Stimulated activated CD4-positive, alpha-beta T cell treated with anti-CD3 and anti-CD28 coated beads, Interleukin-4, amount 100 ng/mL, for 48 hours (primary cell): ENCODE data around the gene STAMBP.
"Not testable (repeated sequence)": the region's sequence is repeated elsewhere in the genome, so short reads cannot be mapped to it uniquely, and the experiment has no call there.

ENCODE experiments used
- DNase-seq, 2 donors: peaks; one replicate each; pipeline ENCODE4 v3.0.0-alpha.2; 2020; ENCODE audit warnings: low read depth in 2 of 2

Gene STAMBP

DNA sequence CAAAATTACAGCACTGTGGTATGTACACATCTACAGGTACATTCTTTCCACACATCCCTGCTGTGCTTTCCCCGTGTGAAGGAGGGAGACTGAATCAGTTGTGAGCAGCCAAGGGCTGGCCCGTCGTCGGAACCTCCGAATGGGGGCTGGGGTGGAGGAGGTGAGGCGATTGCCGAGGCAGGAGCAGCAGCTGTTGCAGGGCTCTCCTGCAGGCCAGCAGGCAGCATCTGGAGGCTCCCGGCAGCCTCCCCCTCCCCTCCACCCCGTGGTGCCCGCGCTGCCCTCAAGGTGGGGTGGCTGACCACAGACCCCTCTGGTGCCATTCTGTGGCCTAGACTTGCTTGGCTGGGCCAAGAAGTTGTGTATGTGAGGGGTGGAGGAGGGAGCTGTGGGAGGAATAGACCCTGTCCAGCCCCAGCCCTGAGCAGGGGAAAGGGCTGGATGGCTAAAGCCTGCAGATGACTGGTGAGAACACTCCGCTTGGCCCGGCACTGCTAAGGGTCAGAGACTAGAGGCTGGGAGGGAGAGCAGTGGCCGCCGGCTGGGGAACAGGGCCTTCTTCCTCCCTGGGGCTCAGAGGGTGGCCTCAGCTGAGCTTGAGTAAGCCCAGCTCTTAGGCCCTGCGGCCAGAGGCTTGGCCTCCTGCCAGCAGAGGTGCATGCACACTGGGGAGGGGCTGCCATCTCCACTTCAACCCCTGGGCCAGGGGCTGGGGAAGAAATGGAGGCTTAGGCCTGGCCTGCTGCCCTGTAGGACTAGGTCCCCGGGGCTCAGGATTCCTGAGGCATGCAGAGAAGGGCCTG lies 7.6 kb downstream of the STAMBP start:
- DNase-seq, result no peak

GRCh38 chr2:73837847-73838585 lies 9.3 kb downstream of the STAMBP start:
- no peak for DNase-seq

GRCh38 chr2:73838889-73839534 lies 10.3 kb downstream of the STAMBP start:
- DNase-seq, result no peak

DNA sequence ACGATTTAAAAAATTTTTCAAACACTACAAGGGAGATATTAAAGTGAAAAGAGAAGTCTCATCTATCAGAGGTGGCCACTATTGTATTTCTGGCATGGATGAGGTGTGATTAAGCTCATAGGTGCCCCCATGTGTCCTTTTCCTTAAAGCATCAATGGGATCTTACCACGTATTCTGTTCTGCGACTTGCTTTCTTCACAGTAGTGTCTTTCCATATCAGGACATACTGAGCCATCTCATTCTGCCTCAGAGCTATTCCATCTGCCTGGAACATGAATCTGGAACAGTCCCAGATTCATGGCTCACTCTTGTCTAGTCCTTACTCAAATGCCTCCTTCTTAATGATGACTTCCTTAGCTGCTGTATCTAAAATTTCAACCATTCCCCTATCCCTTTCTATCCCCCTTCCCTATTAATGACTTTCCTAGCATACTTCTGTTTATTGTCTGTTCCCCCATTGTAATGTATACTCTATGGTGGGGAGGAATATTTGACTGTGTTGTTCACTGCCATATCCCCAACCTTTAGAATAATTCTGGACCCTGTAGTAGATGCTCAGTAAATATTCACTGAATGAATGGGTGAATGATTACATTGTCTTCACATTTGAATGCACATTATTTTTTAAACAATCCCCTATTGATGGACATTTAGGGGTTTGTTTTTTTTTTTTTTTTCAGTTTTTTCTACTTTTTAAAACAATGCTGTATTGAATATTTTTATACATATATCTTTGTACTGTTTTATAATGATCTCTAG lies 11.1 kb downstream of the STAMBP start:
- no peak for DNase-seq

- DNase-seq, result no peak
Measured at GRCh38 chr2:73841912-73842738, 13.4 kb downstream of the STAMBP start.

DNA sequence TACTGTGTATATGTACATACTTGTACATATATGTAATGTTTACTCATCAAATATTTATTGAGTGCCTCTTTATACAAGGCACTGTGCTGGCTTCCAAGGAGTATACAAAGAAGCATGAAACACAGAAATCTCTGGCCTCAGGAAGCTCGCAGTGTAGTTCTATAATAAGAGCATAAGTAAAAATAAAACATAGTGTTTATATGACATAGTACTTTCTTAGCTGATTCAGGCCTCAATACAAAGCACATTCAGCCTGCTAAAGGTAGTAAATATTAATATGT lies 13.9 kb downstream of the STAMBP start:
- DNase-seq, result no peak

DNA sequence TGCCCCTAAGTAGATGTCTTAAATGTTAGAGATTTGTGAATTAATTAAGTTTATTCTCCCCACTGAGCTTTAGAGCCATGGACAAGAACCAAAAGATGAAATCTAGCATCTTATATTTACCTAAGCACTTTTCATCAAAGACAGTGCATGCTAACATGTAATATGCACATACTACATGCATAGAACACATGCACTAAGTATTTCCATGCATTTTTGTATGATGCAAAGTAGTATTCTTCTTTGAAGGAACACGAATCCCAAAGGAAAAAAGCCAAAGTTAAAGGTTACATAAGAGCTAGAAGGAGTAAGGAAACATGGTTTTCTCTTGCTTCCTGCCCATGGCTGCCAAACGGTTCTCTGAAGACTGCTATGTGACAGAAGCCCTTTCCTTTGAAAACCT lies 15.3 kb downstream of the STAMBP start:
- no peak for DNase-seq

DNA sequence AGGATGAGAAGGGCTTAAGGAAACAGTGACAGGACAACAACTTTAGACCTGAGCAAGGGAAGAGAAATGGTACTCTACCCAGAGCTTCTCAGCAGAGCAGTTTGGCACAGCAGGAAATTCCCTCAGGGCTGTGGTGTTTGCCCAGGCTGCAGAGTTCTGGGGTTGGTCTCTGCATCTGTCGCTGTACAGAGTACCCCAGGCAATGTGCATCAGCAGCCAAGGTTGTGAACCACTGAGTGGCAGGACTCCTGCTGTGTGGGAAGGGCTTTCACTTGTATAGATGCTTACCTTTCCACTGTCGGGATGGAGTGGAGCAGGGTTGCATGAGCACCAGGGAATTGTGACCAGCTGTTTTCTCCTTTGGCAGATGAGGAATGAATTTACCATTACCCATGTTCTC lies 21.2 kb downstream of the STAMBP start:
- DNase-seq, result no peak

GRCh38 chr2:73851274-73851673 lies 22.5 kb downstream of the STAMBP start:
- no peak for DNase-seq

DNA sequence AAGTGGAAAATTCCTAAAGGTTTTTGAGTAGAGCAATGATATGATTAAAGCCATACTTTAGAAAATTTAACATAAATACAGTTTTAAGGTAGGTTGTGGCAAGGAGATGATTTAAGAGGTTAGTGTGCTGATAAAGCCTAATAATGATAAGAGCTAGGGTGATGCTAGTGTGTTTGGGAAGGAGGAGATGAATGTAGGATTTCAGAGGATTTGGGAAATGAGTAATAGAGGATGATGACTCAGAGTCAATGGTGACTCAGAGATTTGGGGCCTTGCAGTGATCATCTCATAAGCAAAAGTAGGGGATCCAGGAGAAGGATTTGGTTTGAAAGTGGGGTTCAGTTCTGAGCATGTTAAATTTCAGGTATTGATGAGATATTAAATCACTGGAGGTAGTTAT lies 23.3 kb downstream of the STAMBP start:
- no peak for DNase-seq

GRCh38 chr2:73855526-73855925 lies 26.8 kb downstream of the STAMBP start:
- no peak for DNase-seq

- DNase-seq, result no peak
Measured at GRCh38 chr2:73856214-73856613, 27.5 kb downstream of the STAMBP start.

GRCh38 chr2:73859721-73860586 lies 31.2 kb downstream of the STAMBP start:
- peak; percentile 12 to 38 for DNase-seq

DNA sequence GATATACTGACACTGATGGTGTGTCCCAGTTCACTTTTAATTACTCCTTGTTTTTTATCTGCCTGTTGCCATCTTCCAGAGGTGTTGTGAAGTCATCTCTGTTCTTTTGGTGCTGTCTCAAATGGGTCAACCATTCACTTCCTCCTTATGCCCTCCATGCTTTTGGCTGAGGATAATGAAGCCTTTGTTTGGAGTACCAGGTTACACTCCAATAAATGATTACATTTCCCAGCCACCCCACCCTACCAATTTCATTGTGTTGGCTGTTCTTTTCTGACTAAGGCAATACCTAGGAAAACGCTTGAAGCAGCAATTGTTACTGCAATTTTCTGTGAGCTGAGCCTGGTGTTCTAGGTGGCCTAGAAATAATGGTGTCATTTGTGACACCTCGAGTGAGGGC lies 34.2 kb downstream of the STAMBP start:
- DNase-seq, result no peak

GRCh38 chr2:73868204-73868978 lies 39.6 kb downstream of the STAMBP start:
- no peak for DNase-seq

DNA sequence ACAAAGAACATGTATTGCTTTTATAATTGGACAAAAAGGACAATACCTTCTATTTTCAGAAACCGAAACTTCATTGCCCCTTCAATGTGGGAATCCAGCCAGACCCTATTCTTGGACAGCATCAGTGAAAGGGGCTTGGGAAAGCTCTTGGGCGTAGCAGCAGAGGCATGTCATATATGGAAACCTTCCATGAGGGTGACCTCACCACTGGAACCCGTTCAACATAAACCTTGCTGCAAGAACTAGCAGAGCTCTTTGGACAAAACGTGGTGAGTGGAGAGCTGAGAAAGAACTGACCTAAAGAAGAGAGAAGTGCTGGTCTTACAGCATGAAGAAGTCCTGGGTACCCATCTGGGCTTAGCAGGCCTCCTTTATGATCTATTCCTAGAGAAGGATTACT lies 41.3 kb downstream of the STAMBP start:
- DNase-seq, result no peak

DNA sequence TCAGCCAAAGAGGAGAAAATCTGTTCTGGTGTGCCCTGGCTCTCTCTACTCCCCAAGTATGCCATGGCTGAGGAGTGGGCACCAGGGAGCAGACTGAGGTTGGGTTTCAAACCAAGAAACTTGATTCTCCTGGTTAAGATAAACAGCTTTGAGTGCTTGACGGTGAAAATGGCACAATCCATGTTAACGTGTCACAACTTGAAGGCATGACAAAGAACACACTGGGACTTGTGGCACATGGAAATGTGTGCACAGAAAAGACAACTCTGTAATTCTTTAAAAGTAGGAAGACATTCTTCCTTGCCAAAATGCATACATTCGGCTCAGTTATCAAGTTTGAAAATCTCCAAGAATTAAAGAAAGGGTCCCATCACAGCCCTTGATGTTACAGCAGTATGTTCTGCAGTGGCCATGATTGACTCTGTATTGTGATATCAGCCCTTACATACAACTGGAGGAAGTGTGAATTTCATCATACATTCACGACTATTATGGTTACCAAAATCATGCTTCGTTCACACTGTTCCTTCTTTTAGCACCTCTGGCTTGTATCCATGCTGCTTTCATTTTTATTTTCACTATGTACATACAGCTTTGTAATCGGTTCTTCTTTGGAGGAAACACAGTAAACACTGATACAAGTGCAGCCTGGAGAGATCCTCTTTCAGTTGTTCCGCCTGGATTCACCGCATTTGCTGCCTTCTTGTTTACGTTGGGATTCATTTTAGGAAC lies 48.5 kb downstream of the STAMBP start:
- DNase-seq, result no peak

DNA sequence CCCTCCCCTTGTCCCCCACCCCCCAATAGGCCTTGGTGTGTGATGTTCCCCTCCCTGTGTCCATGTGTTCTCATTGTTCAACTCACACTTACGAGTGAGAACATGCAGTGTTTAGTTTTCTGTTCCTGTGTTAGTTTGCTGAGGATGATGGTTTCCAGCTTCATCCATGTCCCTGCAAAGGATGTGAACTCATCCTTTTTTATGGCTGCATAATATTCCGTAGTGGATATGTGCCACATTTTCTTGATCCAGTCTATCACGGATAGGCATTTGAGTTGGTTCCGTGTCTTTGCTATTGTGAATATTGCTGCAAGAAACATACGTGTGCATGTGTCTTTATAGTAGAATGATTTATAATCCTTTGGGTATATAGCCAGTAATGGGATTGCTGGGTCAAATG lies 49.2 kb downstream of the STAMBP start:
- DNase-seq, result not testable (repeated sequence)

DNA sequence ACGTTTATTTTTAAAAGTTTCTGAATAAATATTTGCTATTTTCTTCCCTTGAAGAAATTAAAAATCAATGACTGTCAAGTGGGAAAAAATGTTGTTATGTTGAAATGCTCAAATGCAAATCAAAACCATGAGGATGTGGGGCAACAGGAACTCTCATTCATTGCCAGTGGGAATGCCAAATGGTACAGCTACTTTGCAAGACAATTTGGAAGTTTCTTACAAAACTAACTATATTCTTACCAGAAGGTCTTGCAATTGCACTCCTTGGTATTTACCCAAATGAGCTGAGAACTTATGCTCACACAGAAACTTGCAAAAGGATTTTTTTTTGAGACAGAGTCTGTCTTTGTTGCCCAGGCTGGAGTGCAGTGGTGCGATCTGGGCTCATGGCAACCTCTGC lies 56.6 kb downstream of the STAMBP start:
- no peak for DNase-seq
